Lung microvascular endothelial cell (primary cell): ENCODE measurements around the gene ABAT. TPM values are rescaled to one million over a fixed set of nuclear protein-coding genes. Genes with fewer than 3 reads are reported as not detected.

Experiments
- DNase-seq, 2 donors: peaks; one replicate each; pipeline versions ENCODE4 v3.0.0 to v3.0.0-alpha.2; 2010; ENCODE audit warnings: low read depth in 2 of 2
- total RNA-seq: library from RNA; depleted of rRNA; stranded (reverse); fragments of >200 nt; gene quantifications from 2 replicates; pipeline ENCODE4 v1.2.1, GENCODE V29; 2014

ABAT gene
- 1.1 and 1.6 TPM in 2 replicates for total RNA-seq

DNA sequence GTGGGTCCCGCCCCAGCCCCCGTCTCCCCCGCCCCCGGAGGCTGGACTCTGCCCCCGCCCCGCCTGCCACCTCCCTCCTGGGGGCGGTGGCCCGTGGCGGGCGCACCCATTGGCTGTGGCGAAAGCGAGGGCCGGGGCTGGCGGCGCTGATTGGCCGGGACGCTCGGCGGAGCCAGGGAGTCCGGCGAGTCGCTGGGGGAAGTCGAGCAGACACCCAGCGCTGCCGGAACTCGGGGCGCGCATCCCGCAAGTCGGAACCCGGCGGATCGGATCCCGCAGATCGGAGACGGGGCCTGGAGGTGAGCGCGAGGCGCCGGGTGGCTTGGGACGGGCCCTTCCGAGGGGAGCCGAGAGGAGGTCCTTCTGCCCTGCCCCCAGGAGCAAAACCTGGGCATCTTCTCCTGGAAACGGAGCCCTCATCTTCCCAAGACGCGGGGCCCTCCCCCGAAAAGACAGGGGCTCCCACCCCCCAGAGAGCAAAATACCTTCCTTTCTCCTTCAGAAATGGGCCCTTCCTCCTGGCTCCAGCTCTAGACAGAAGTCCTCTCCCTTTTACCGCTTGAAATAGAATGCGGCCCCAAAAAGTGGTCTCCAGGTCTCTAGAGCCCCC is at the start of gene ABAT:
ABAT (plus strand) TSS at position 205 of the 610 bp plus-strand sequence. CDS start 61,123 bp downstream, outside the sequence.
- DNase-seq: peak; percentile 79 to 84

DNA sequence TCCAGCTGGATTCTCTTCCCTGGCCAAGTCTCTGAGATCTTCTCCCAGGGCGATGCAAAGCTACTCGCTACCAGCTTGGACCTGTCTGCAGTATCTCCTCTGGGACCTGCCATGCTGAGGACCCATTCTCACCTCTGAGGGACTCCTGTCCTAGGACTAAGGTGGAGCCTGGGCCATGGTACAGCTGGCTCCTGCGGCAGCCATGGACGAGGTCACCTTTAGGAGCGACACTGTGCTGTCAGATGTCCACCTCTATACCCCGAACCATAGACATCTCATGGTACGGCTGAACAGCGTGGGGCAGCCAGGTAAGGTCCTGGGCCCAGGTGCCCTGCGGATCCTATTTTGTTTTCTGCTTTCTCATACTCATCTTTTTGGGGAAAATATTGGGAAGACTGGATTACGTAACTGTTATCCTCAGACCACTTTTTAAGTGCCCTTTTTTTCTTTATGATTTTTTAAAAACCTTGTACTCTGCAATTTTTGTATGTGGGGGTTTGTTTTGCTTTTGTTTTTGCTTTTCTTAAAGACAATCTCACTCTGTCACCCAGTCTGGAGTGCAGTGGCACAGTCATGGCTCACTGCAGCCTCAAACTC is 48.8 kb upstream of the ABAT start:
- DNase-seq: no peak

DNA sequence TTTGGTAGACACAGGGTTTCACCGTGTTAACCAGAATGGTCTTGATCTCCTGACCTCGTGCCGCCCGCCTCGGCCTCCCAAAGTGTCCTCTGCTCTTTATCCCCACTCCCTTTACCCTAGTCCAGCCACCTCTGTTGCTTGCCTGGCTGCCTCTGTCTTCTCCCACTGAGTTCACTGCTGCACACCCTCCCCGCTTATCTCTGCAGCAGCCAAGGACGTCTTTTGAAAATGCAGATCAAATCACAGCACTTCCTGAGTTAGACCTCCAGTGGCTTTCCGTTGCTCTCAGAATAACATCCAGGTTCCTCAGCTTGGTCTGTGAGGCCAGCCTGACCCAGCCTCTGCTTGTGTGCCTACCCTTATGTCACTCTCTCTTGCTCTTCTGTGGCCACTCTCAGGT is 47.5 kb upstream of the ABAT start:
- DNase-seq: no peak

DNA sequence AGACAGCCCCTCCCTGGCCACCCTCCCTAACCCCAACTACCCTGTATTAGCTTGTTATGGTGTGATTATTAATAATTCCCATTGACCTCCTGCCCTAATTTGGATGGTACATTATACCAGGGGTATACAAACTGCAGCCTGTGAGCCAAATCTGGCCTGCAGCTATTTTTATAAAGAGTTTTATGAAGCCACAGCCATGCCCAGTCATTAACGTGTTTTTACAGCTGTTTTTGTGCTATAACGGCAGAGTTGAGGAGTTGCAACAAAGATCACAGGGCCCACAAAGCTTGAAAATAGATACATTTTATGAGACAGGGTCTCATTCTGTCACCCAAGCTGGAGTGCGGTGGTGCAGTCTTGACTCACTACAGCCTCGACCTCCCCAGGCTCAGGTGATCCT is 47.0 kb upstream of the ABAT start:
- no peak for DNase-seq

DNA sequence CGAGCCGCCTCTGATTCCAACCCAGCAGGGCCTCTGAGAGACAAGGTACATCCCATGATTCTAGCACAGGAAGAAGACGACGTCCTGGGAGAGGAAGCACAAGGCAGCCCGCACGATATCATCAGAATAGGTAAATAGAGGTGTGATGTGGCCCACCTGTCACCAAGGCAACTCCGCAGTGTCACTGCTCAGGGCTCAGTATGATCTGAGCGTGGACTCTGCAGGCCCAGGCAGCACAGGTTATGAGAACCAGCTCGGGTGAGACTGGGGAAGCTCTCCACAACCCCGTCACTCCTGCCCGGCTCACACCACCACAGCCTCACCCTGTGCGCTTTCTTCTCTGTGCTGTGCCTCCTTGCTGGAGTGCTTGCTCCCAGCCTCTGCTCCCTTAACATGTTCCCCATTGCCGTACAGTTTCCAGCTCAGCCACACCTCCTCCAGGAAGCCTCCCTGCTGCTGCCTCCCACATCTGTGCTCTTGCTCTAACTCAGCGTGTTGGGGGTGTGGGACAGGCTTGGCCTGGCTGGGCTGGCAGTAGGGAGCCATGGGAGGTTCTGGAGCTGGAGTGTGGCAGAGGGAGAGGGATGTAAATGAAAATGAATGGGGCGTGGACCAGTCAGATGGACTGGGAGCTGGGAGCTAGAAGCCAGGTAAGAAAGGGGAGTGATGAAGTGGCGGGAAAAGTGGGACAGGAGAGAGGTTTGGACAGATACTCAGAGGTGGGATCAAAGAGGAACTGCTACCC is 45.3 kb upstream of the ABAT start:
- DNase-seq: no peak

DNA sequence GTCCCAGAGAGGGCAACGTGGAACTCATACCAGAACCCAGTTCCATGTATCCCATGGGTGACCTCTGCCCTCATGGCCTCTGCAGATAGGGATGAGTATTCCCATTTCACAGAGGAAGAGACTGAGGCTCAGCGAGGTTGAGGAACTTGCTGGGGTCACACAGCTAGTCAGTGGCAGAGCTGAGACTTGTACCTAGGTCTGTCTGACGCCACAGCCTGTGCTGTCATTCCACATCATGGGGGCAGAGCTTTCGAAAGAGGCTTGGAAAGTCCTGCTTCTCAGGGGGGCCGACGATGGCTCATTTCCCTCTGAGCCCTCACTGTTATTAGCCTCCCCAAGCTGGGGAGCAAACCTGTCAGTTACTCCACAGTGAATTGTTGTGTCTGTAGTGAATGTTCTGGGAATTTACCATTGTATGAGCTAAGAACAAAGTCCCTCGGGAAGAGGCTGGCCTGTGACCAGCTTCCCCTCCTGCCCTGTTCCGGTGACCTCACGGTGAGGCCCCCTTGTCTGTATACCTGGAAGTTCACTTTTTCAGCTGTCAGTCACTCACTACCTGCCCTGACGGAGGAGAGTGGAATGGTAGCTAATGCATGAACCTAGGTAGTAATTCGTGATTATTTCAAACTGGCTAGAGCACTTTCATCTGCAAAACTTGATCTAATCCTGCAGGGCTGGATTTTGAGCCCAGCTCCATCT is 44.0 kb upstream of the ABAT start:
- no peak for DNase-seq

DNA sequence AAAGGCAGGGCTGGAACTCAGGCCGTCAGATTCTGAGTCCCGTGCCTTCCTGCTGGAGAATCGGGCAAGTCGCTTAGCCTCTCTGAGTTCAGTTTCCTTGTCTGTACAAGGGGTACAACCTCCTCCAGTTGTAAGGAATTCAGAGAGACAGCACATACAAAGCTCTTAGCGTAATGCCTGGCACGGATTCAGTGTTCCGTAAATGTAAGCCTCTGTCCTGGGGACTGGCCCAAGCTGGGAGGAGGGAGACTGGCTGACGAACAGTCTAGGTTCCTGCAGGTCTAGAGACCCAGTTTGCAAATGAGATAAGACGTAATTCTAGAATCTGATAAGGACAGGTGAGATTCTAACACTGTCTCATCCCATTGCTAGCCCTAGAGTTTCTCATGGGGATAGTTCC is 43.0 kb upstream of the ABAT start:
- DNase-seq: no peak

DNA sequence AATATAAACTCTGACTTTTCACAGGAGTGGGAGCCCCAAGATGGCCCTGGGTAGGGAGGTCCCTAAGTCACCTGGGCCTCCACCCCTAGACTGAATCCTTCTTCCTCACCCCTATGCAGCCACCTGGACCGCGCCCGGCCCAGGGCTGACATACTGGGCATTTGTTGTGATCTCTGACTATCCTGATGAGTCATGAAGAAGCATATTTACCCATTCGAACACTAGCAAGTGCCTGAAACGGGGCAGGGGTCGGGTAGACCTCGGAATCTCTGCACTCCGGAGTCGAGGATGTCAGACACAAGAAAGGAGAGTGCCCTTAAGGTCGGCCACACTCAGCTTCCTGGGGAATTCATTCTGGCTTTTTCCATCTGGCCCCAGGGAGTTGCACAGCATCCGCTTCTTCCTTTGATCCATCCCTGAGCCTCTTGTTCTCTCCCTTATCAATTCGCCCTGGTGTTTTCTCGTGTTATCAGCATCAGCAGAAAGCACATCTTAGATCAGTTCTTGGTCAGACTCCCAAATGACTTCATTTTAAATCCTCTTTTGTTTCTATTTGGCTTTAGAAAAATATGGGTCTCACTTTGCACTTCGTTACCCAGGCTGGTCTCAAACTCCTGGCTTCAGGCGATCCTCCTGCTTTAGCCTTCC is 42.5 kb upstream of the ABAT start:
- DNase-seq: no peak

DNA sequence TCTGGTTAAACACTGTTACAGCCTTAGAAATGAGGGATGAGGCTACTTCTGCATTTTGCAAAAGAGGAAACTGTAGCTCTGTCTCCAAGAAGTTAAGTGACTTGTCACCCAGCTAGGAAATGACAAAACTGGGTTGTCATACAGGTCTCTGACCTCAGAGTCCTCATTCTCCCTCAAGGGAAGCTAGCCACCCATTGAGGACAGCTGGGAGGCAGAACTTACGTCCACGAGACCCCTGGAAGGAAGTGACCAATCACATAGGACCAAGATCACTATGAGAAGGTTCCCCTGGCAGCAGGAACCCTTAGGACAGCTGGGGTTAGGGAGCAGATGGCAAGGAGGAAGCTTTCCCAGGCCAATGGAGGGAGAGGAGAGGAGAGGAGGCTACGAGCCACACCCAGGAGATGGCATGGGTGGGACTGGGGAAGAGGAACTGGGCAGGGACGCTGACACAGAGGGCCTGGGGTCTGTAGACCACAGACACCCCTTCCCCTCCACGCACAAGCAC is 41.7 kb upstream of the ABAT start:
- peak in 1 of 2 donors; percentile 36 for DNase-seq

DNA sequence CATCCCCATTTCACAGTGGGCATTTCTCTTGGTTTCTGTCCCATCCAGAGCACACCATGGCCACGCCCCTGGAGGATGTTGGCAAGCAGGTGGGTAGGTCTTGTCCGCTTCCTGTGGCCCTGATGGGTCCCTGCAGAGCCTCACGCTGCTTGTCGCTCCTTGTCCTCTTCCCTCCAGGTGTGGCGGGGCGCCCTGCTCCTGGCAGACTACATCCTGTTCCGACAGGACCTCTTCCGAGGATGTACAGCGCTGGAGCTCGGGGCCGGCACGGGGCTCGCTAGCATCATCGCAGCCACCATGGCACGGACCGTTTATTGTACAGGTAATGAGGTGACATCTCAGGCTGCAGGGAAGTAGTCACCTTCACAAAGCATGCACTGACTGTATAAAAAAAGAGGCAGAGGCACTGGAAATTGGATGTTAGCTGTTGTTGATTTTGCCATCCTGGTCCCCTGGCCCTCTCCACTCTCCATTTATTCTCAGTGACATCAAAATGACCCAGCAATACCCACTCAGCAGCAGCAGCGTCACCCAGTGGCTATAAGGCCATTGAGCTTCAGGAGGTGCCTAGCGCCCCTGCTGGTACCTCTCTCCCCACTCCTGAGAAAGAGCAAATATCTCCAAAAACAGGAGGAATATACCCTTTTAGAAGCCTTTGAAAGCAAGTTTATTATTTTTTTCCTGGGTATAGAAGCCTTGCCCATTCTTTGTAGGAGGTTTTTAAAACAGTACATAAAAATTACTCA is 39.3 kb upstream of the ABAT start:
- DNase-seq: peak; percentile 41 to 65

DNA sequence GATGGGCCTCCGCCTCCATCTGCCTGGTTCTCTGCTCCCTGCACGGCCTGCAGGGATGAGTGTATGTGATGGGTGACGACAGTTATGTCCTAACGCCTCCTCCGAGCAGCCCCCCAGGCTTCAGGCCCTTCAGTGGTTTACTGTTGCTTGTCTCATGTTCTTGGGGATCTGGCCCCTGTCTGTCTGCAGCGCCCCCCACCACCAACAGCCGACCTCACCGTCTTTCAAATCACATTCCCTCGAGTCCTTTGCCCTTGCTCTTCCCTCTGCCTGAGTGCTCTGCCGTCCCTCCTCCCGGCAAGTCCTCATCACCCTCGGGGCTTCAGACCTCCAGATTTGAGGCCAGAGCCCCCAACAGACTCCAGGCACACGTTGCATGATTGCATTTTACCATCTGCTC is 34.7 kb upstream of the ABAT start:
- DNase-seq: no peak

DNA sequence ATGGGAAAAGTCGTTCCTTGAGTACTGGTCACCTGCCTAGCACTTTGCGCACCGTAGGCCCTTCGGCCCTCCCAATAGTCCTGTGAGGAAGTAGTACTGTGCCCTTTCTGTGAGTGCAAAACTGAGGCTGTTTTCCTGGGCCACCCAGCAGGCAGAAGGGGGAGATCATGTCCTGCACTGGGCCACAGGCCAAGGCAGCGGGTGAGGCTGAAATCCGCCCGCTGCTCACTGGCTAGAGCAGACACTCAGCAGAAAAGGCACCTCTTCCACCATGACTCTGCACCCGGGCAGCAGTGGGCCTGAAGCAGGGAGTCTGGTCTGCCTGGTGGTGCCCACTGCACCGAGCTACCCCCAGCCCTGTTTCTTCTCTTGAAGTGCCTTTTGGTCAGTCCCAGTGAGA is 32.7 kb upstream of the ABAT start:
- no peak for DNase-seq

DNA sequence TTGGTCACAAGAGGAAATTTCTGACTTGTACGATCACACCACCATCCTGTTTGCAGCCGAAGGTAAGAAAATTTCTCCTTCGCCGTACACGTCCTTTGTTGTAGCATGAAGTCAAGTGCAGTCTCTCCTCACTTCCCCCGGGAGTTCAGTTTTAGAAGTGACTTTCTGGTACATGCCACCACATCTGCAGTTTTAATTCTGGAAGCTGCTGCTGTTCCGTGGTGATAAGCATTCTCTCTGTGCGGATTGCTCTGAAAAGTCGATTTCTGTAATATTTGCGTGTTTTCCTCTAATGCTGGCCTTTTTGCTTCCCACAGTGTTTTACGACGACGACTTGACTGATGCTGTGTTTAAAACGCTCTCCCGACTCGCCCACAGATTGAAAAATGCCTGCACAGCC is 32.3 kb upstream of the ABAT start:
- no peak for DNase-seq

DNA sequence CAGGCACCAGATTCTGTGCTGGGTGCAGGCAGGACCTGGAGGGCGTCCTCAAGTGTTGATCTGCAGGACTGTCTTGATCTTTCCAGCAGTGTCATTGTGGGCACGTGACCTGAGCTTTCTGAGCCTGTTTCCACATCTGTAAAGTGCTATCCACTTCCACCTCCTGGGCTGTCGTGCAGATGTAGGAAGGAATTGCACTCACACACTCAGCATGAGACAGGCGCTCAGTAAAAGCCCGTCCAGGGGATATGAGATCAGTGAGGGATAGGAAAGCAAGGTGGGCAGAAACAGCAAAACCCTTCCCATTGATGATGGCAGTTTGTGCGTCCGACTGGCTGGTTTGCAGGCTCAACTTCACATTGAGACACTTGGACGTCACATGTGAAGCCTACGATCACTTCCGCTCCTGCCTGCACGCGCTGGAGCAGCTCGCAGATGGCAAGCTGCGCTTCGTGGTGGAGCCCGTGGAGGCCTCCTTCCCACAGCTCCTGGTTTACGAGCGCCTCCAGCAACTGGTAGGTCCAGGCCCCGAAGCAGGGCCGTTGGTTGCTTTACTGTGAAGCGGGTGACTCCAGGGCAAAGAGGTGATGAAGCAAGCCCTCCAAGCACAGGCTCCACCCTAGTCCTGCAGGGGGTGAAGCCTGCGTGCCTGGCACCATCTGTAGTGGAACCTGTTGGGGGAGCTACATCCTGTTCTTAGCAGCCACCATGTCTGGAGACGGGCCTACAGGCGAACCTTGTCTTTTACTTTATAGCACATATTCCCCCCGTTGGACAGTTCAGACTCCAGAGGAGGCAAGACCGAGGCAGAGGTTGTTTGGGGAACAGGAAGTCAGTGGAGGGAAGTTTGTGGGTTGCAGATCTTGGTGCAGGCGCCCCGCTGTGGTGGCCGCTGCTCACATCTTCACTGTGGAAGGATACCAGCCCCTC is 29.9 kb upstream of the ABAT start:
- no peak for DNase-seq

DNA sequence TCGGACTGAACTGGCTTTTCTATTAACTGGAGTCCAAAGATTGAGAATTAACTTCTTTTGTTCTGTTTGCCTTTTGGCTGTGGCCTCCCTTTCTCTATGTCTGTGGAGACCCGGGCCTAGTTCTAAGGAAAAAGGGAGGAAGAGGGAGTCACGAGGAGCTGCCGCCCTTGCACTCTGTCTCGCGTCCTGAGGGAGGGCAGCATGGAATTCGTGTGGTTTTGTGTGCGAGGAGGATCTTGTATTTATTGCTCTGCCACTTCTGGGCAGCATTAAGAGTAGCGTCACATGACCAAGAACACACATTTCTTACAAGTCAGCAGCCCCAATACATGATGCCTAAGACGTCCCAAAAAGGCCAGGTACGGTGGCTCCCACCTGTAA is 29.3 kb upstream of the ABAT start:
- no peak for DNase-seq

DNA sequence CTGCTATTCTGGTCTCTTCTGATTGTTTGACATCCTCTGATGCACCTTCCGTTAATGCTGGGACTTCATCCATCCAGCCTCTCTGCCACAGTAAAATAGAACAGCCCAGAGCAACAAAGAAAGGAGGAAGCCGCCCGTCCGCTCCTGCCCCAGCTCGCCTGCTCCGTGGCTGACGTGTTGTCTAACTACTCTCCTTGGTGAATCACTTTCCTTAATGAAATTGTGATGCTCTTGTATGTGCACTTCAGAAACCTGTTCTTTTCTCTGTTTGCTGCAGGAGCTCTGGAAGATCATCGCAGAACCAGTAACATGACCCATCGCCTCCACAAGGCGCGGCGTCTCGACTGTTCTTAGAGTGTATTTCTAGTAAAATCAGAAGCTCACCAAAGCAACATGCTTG is 28.6 kb upstream of the ABAT start:
- DNase-seq: no peak

DNA sequence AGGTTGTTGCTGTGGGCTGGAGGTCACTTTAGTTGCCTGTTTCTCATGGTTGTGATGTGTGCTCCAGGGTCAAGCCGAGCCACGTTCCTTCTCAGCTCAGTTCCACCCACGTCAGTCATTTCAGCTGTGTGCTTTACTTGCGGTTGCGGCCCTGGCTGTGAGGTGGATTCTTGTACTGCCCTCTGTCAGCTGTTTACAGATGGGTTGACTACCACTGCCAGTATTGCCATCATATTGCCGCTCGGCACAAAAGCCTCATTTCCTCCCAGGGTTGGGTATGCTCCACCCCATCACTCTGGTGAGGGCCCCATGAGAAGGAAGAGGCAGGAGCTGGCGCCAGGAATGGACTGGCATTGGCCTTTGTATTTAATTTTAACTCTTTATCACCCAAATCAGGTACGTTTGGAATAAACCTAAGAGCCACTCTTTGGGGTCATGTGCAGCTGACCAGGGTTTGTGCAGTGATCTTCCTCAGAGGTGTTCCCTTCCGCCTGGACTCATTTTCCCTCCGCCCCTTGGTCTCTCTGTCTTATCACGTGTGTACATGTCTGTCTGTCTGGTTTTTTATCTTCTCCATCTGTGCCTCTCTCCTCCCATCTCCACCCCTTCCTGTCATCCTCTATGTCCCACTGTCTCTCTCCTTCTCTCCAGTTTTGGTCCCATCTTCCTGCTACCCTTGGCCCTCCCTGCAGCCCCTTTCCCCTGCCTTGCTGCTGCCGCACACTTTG is 27.9 kb upstream of the ABAT start:
- DNase-seq: peak in 1 of 2 donors; percentile 45

DNA sequence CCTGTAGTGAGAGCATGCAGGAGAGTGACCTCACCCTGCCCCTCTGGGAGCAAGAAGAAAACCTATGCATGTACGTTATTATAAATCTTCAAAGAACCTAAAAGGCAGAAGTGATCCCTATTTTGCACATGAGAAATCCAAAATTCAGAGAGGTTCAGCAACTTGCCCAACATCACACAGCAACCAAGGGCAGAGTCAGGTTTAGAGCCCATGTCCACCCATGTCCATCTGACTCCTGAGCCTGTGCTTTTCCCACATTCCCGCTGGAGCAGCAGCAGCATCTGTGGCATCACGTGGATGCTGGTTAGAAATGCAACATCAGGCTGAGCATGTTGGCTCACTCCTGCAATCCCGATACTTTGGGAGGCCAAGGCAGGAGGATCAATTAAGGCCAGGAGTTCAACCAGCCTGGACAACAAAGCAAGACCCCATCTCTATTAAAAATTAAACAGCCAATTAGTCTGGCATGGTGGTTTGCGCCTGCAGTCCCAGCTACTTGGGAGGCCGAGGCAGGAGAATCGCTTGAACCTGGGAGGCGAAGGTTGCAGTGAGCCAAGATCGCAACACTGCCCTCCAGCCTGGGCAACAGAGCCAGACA is 26.6 kb upstream of the ABAT start:
- DNase-seq: no peak

DNA sequence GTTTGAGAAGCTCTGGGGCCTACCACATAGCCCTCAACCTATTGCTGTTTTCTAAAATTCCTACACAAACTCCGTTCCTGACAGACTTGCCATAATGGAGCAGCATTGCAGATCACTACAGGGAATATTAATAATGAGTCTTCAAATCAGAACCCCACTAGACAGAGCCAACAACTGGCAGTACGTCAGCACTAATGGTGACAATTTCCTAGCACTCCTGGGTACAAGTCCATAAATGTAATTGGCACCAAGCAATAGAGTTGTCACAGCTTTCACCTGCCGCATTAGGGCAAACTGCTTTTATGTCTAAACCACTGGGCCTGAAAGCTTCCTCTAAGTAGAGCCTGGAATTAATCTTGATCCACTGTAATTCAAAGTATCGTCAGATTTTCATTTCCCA is 25.5 kb upstream of the ABAT start:
- no peak for DNase-seq
